Caco-2 (cell line): ENCODE data around the gene ANP32E. TPM values are rescaled to one million over a fixed set of nuclear protein-coding genes. Genes with fewer than 3 reads are reported as not detected.

Experiments
- BruUV-seq: library from RNA; stranded (reverse); fragments of 400-500 nt; replicated peaks from 2 replicates; lab custom pipeline; 2021; lab: Mats Ljungman, UMichigan
- CTCF ChIA-PET: fragments of 300-600 bp; sonication (Branson Sonifier 250); formaldehyde crosslinking; loops from one replicate; lab custom pipeline; 2022; ENCODE audit warnings: antibody characterized with exemption; lab: Charles Lee
- POLR2A ChIA-PET: fragments of 300-600 bp; sonication (Branson Sonifier 250); formaldehyde crosslinking; loops from one replicate; lab custom pipeline; 2022; ENCODE audit warnings: antibody characterized with exemption; lab: Charles Lee
- DNase-seq, 2 experiments: peaks; one replicate each; pipeline versions ENCODE4 v3.0.0 to v3.0.0-alpha.2; 2020 to 2022
- H3K27me3 ChIP-seq: replicated peaks from 2 replicates; pipeline ENCODE4 v1.6.0; 2011; ENCODE audit warnings: low read length; ENCODE audit not compliant: control insufficient read depth, insufficient read depth
- H3K36me3 ChIP-seq: 2 replicates; pipeline ENCODE4 v1.5.1; 2011; ENCODE audit warnings: low read length; ENCODE audit not compliant: control insufficient read depth, insufficient read depth
- H3K4me1 ChIP-seq: fragments of 250-450 bp; sonication (Bioruptor Pico); 2 replicates; pipeline ENCODE4 v1.5.1; 2020; ENCODE audit warnings: mild to moderate bottlenecking
- H3K4me3 ChIP-seq: 2 replicates; pipeline ENCODE4 v1.5.1; 2011; ENCODE audit warnings: low read depth, mild to moderate bottlenecking, control low read depth, low read length
- H3K9me3 ChIP-seq: fragments of 250-450 bp; sonication (Bioruptor Pico); 2 replicates; pipeline ENCODE4 v1.5.1; 2020; ENCODE audit warnings: mild to moderate bottlenecking, moderate library complexity
- H3K27ac Mint-ChIP-seq: one replicate; pipeline ENCODE4 v1.8.0; 2022; ENCODE audit warnings: mixed read lengths; ENCODE audit not compliant: unreplicated experiment
- H3K27me3 Mint-ChIP-seq: one replicate; pipeline ENCODE4 v1.8.0; 2022; ENCODE audit warnings: mixed read lengths; ENCODE audit not compliant: insufficient read depth, unreplicated experiment
- H3K36me3 Mint-ChIP-seq: one replicate; pipeline ENCODE4 v1.8.0; 2022; ENCODE audit warnings: mild to moderate bottlenecking, mixed read lengths; ENCODE audit not compliant: insufficient read depth, unreplicated experiment
- H3K4me1 Mint-ChIP-seq: one replicate; pipeline ENCODE4 v1.8.0; 2022; ENCODE audit warnings: low read depth, mixed read lengths; ENCODE audit not compliant: unreplicated experiment
- H3K4me3 Mint-ChIP-seq: one replicate; pipeline ENCODE4 v1.8.0; 2022; ENCODE audit warnings: mild to moderate bottlenecking, moderate library complexity, mixed read lengths; ENCODE audit not compliant: unreplicated experiment
- H3K9me3 Mint-ChIP-seq: one replicate; pipeline ENCODE4 v1.8.0; 2022; ENCODE audit warnings: mixed read lengths; ENCODE audit not compliant: unreplicated experiment
- intact Hi-C: fragments of 100-400 bp; cut with micrococcal nuclease; formaldehyde crosslinking; loops from one replicate; pipeline ENCODE4 v1.10.0; 2022; ENCODE audit not compliant: unreplicated experiment
- total RNA-seq: library from RNA; stranded (reverse); gene quantifications from 2 replicates; pipeline ENCODE4 v1.2.3, GENCODE V29; 2022
- TF ChIP-seq, protein P1 (sequence below), 2 experiments: fragments of 200-600 bp in 1 of 2; IDR thresholded peaks; 1 replicate in 1 of 2; 2 replicates in 1 of 2; pipeline versions ENCODE4 v1.5.1 to v1.8.0; 2011 to 2022; ENCODE audit warnings: antibody characterized with exemption in 1 of 2, control low read depth in 1 of 2, inconsistent platforms in 1 of 2, low read depth in 1 of 2, low read length in 1 of 2, mild to moderate bottlenecking in 1 of 2, moderate library complexity in 1 of 2; ENCODE audit not compliant: insufficient read depth in 1 of 2, severe bottlenecking in 1 of 2, unreplicated experiment in 1 of 2

ANP32E gene
- total RNA-seq, 1 experiment from 2014 or later, result 26.8 TPM

DNA sequence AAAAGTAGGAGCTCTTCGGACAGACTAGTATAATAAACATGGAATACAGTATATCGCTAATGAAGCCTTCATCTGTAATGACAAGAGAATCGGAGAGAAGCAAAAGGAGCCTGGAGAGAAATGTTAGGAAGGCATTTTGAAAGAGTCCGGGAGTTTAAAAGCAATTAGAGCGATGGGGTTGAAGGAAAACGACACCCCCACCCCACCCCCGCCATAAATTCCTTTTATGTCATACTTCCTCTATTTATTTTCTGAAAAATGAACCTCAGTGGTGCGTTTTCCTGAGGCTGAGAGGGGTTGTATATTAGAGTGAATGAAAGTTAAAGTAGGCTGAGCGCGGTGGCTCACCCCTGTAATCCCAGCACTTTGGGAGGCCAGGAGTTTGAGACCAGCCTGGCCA is 33.5 kb upstream of the ANP32E start:
- no peaks in the 10 kb centered on the region for H3K9me3 ChIP-seq
- peak overlapping the region; percentile 87 for H3K4me3 Mint-ChIP-seq
- no peak for DNase-seq
- intact Hi-C loops, result loop anchor here (1.0 to 2.0 kb wide), 2 partner anchors 13 to 33 kb away; partner anchors contain the start of genes ANP32E and CIART
- no peaks in the 10 kb centered on the region for H3K4me1 ChIP-seq
- peaks cover 5% of the 10 kb centered on the region for H3K36me3 Mint-ChIP-seq
- TF ChIP-seq, protein P1, sequence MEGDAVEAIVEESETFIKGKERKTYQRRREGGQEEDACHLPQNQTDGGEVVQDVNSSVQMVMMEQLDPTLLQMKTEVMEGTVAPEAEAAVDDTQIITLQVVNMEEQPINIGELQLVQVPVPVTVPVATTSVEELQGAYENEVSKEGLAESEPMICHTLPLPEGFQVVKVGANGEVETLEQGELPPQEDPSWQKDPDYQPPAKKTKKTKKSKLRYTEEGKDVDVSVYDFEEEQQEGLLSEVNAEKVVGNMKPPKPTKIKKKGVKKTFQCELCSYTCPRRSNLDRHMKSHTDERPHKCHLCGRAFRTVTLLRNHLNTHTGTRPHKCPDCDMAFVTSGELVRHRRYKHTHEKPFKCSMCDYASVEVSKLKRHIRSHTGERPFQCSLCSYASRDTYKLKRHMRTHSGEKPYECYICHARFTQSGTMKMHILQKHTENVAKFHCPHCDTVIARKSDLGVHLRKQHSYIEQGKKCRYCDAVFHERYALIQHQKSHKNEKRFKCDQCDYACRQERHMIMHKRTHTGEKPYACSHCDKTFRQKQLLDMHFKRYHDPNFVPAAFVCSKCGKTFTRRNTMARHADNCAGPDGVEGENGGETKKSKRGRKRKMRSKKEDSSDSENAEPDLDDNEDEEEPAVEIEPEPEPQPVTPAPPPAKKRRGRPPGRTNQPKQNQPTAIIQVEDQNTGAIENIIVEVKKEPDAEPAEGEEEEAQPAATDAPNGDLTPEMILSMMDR (IDR thresholded peaks at IDR 0.05; ENCODE audit: insufficient read depth in 1 of 2, low read depth in 1 of 2, low read length in 1 of 2, severe bottlenecking in 1 of 2, unreplicated experiment in 1 of 2), result no peak
- H3K9me3 Mint-ChIP-seq, result no peaks in the 10 kb centered on the region
- ChIA-PET CTCF (no interaction called here), POLR2A (interaction anchor here (0.6 to 1.0 kb wide), 2 partner anchors 9 to 174 kb away, joined by 3 read pairs; no protein-coding TSS in a partner anchor)
- no peaks in the 10 kb centered on the region for H3K27me3 ChIP-seq
- H3K27me3 Mint-ChIP-seq, result no peaks in the 10 kb centered on the region
- no peaks in the 10 kb centered on the region; the same call in 1 of the 2 replicates for H3K36me3 ChIP-seq
- peak overlapping the region; percentile 68 for H3K4me3 ChIP-seq
- TSS peak; percentile 86 for BruUV-seq
- H3K27ac Mint-ChIP-seq, result peak overlapping the region; percentile 60
- peaks cover 14% of the 10 kb centered on the region for H3K4me1 Mint-ChIP-seq

DNA sequence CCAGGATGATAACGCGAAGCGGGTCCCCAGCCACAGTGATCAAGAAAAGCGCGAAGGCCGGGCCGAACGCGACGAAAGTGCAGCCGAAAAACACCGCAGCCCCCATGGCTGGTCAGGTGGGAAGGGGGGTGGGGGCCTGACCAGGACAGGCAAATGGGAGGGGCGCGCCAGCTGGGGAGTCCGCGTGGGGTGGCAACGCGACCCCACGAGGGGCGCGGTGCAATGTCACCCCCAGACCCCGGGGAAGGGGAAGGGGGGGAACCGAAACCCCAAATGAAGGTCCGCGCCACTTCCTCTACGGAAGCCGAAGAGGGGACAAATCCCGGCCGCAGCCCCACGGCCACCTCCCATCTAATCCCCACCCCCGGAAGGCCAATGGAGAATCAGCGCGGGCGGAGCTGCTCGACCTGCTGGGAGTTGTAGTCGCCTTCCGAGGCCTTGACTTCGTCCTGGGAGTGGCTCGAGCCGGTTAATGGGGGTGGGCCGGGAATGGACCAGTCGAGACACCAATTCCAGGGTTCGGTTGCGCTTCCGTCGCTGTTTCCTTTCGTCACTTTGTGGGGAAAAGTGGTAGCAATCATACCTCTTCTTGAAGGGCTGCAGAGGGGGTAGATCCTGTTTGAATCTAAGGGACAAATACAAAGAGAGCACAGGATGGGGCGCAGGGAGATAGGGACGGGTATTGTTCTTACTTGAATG is 32.9 kb upstream of the ANP32E start, which contains the start of gene APH1A:
Gene APH1A, minus strand, starts transcription at position 312 of the 699 bp plus-strand sequence. Its CDS starts 206 bp downstream, at position 106.
- H3K27me3 Mint-ChIP-seq, result no peaks in the 10 kb centered on the region
- intact Hi-C loops, result loop anchor here (1.0 to 2.0 kb wide), 2 partner anchors 14 to 33 kb away; partner anchors contain the start of genes ANP32E and CIART
- H3K4me3 ChIP-seq, result peak within 1 kb of the TSS; percentile 68
- ChIA-PET POLR2A (interaction anchor here (0.6 to 1.0 kb wide), 2 partner anchors 9 to 174 kb away, joined by 3 read pairs; no protein-coding TSS in a partner anchor), CTCF (no interaction called here)
- H3K36me3 Mint-ChIP-seq, result peaks cover 5% of the 10 kb centered on the region
- DNase-seq, result peak; percentile 95 to 97
- H3K27ac Mint-ChIP-seq, result peak within 1 kb of the TSS; percentile 60
- H3K9me3 ChIP-seq, result no peaks in the 10 kb centered on the region
- H3K27me3 ChIP-seq, result no peaks in the 10 kb centered on the region
- H3K4me1 Mint-ChIP-seq, result peaks cover 14% of the 10 kb centered on the region
- peak within 1 kb of the TSS; percentile 87 for H3K4me3 Mint-ChIP-seq
- no TSS peak for BruUV-seq
- H3K4me1 ChIP-seq, result no peaks in the 10 kb centered on the region
- TF ChIP-seq, protein P1 (IDR thresholded peaks at IDR 0.05; ENCODE audit: insufficient read depth in 1 of 2, low read depth in 1 of 2, low read length in 1 of 2, severe bottlenecking in 1 of 2, unreplicated experiment in 1 of 2), result no peak
- H3K9me3 Mint-ChIP-seq, result no peaks in the 10 kb centered on the region
- no peaks in the 10 kb centered on the region; the same call in 1 of the 2 replicates for H3K36me3 ChIP-seq

DNA sequence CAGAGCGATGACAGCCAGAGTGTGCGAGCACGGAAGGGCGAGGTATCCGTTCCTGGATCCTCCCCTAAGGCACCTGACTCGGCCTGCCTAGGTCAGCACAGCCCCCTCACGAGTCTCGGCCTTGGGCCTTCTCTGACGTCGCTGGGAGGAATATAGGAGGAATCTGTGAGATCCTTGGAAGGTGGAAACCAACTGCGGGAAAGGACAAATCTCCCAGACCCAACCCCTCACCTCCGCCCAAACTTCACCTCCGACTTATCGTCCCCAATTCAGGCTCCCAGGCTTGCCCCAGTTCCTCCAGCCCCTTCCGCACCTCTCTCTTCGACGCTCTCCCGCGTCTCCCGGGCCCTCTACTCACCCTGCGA is 32.4 kb upstream of the ANP32E start:
- ChIA-PET CTCF (no interaction called here), POLR2A (interaction anchor here (1.0 kb wide), 1 partner anchor 8 kb away, joined by 3 read pairs; no protein-coding TSS in a partner anchor)
- Mint-ChIP-seq H3K27me3 (no peaks in the 10 kb centered on the region), H3K36me3 (peaks cover 5% of the 10 kb centered on the region), H3K27ac (peak overlapping the region; percentile 60), H3K4me3 (peak overlapping the region; percentile 87), H3K9me3 (no peaks in the 10 kb centered on the region), H3K4me1 (peaks cover 14% of the 10 kb centered on the region)
- DNase-seq, result peak in 1 of 2 experiments; percentile 43
- peak overlapping the region; percentile 68 for H3K4me3 ChIP-seq
- H3K36me3 ChIP-seq, result no peaks in the 10 kb centered on the region; the same call in 1 of the 2 replicates
- TF ChIP-seq, protein P1 (IDR thresholded peaks at IDR 0.05; ENCODE audit: insufficient read depth in 1 of 2, low read depth in 1 of 2, low read length in 1 of 2, severe bottlenecking in 1 of 2, unreplicated experiment in 1 of 2), result no peak
- H3K27me3 ChIP-seq, result no peaks in the 10 kb centered on the region
- no TSS peak for BruUV-seq
- H3K4me1 ChIP-seq, result no peaks in the 10 kb centered on the region
- no peaks in the 10 kb centered on the region for H3K9me3 ChIP-seq
- intact Hi-C loops, result loop anchor here (2.0 kb wide), 1 partner anchor 14 kb away; the partner anchor contains the start of gene CIART
